ENCODE results near the gene SIVA1.

DNA sequence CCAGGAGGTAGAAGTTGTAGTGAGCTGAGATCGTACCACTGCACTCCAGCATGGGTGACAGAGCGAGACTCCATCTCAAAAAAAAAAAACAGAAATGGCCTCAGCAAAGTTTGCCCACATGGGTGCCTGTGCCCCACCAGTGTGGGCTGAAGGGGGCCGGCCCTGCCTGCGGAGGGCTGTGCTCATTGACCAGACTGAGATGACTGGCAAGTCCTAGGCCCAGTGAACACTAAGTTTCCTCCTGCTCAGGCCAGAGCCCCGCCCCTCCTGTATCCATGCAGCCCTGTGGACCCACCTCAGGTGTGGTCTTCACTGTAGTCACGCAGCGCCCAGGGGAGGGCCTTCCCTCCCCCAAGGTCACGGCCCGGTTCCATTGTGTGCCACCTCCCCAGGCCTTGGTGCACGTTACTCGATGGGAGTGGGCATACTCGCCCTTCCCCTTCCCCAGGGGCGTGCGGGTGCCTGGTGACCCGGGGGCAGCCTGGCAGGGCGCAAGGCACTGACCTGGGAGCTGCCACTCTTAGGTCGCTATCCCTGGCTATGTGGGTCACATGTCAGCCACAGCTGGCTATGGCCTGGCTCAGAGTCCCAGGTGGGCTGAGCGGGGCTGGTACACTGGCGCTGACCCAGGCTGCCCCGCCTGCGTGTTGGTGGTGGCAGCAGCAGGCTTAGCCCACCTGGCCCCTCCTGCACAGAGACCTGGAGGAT lies 47.5 kb upstream of the SIVA1 start:
- TF ChIP-seq CTCF (conservative IDR thresholded peaks at IDR 0.05; ENCODE audit: low read depth, low read length) (no peak), RAD21 (IDR thresholded peaks at IDR 0.05; ENCODE audit: low read length) (no peak), NFE2L2 (IDR thresholded peaks at IDR 0.05; ENCODE audit: low read depth, low read length) (no peak), POLR2A (IDR thresholded peaks at IDR 0.05; ENCODE audit: low read depth, low read length) (no peak)
